ENCODE data around the gene PKIB. TPM values are rescaled to one million over a fixed set of nuclear protein-coding genes. Genes with fewer than 3 reads are reported as not detected.
"Not testable (repeated sequence)": the region's sequence is repeated elsewhere in the genome, so short reads cannot be mapped to it uniquely, and the experiment has no call there.

PKIB gene
- total RNA-seq, 1 donor from 2014 or later, result 3.5 TPM

GRCh38 chr6:122710908-122711635 lies 100.9 kb downstream of the PKIB start:
- no peak for DNase-seq (ENCODE audit: low spot score)

- no peak for DNase-seq (ENCODE audit: low spot score)
Observed at GRCh38 chr6:122712093-122712447, 101.9 kb downstream of the PKIB start.

GRCh38 chr6:122712448-122713137 lies 102.4 kb downstream of the PKIB start:
- no peak for DNase-seq (ENCODE audit: low spot score)

- DNase-seq (ENCODE audit: low spot score), result no peak
Observed at GRCh38 chr6:122713138-122713537, 102.9 kb downstream of the PKIB start.

- DNase-seq (ENCODE audit: low spot score), result no peak
Observed at GRCh38 chr6:122714059-122714458, 103.9 kb downstream of the PKIB start.

- no peak for DNase-seq (ENCODE audit: low spot score)
Observed at GRCh38 chr6:122715725-122716124, 105.5 kb downstream of the PKIB start.

- DNase-seq (ENCODE audit: low spot score), result no peak
Observed at GRCh38 chr6:122717350-122717749, 107.1 kb downstream of the PKIB start.

GRCh38 chr6:122718616-122719015 lies 108.4 kb downstream of the PKIB start:
- DNase-seq (ENCODE audit: low spot score), result no peak

GRCh38 chr6:122719176-122719575 lies 109.0 kb downstream of the PKIB start:
- no peak for DNase-seq (ENCODE audit: low spot score)

- DNase-seq (ENCODE audit: low spot score), result no peak
Observed at GRCh38 chr6:122722746-122723145, 112.5 kb downstream of the PKIB start.

GRCh38 chr6:122726649-122727048 lies 116.4 kb downstream of the PKIB start:
- DNase-seq (ENCODE audit: low spot score), result no peak

- no peak for DNase-seq (ENCODE audit: low spot score)
Observed at GRCh38 chr6:122727244-122727643, 117.0 kb downstream of the PKIB start.

GRCh38 chr6:122730334-122730733 lies 120.1 kb downstream of the PKIB start:
- no peak for DNase-seq (ENCODE audit: low spot score)

- no peak for DNase-seq (ENCODE audit: low spot score)
Observed at GRCh38 chr6:122730775-122731386, 120.7 kb downstream of the PKIB start.

GRCh38 chr6:122733259-122733658 lies 123.1 kb downstream of the PKIB start:
- no peak for DNase-seq (ENCODE audit: low spot score)

GRCh38 chr6:122734529-122735395 lies 124.6 kb downstream of the PKIB start:
- DNase-seq (ENCODE audit: low spot score), result no peak

GRCh38 chr6:122735582-122735981 lies 125.4 kb downstream of the PKIB start:
- no peak for DNase-seq (ENCODE audit: low spot score)

GRCh38 chr6:122736163-122736562 lies 126.0 kb downstream of the PKIB start:
- no peak for DNase-seq (ENCODE audit: low spot score)

- DNase-seq (ENCODE audit: low spot score), result no peak
Observed at GRCh38 chr6:122736616-122737015, 126.4 kb downstream of the PKIB start.

GRCh38 chr6:122740091-122740490 lies 129.9 kb downstream of the PKIB start:
- no peak for DNase-seq (ENCODE audit: low spot score)

- DNase-seq (ENCODE audit: low spot score), result no peak
Observed at GRCh38 chr6:122740936-122741335, 130.7 kb downstream of the PKIB start.

- DNase-seq (ENCODE audit: low spot score), result not testable (repeated sequence)
Observed at GRCh38 chr6:122744247-122744646, 134.0 kb downstream of the PKIB start.

Data from ureter (tissue), 1 donor.